HG03457 (cell line): ENCODE measurements around the gene AP2B1.
"Not testable (repeated sequence)": the region's sequence is repeated elsewhere in the genome, so short reads cannot be mapped to it uniquely, and the experiment has no call there.

Experiments
- ATAC-seq: cut with Tn5 transposase; IDR thresholded peaks from one replicate; pipeline ENCODE4 v1.9.1; 2021; ENCODE audit warnings: moderate number of reproducible peaks; ENCODE audit not compliant: unreplicated experiment

AP2B1 gene

DNA sequence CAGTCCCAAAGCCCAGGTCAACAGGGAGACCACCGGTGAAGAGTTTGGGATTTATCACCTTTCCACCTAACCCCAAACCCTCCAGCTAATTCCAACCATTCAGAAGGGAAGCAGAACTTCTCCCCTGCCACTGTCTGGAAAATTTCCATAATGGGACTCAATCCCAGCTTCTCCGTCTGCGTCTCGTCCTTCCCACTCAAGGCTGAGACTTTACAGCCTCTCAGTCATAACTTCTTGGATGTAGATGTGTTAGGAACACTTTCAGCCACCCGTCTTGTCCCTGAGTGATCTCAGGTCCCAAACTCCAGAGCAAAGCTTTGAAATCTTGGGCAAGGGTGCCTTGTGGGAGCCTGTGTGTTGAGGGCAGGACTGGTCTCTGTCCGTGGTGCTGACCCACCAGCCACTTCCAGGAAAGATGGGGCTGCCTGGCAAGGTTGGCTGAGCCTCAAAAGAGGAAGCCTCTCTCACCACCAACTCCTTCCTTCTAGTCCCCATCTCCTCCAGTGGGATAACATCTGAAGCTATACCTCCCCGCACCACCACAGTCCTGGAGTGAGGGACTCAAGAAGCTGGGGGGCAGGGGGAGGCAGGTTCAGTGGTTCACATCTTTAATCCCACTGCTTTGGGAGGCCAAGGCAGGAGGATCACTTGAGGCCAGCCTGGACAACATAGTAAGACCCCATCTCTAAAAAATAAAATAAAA, 156.7 kb downstream of the AP2B1 start:
- no peak for ATAC-seq

DNA sequence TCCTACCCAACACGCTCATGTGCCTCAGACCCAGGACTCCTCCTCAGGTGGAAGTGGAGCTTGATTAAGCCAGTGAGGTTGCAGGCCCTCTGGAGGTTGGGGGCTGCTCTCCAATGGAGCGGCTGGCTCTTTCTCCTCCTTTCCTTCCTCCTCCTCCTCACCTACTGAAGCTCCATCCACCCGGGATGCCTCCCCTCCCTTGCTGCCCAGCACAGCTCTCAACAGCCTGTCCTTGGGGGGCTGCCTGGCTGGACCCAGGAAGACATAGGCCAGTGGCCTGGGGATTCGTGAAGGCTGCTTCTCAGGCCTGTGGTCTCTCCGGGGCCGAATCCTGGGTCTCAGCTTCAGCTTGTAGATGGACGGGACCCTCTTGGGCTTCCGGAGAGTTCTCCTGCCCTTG, 157.7 kb downstream of the AP2B1 start:
- no peak for ATAC-seq

DNA sequence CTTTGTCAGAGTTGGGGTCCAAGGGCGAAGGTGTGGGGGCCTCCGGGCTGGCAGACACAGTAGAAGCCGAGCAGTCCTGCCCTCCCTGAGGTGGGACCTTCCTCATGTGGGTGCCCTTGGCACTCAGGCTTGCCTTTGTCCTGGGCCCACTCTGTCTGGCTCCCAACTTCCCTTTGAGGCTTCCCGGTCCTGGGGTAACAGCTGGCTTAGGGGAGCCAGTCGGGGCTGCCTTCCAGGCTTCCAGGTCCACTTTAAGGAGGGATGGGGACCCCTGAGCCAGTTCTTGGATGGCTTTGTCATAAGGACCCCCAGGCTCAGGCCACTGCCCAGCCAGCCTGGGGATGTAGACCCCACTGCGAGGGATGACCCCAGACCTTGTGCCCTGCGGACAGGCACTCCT, 158.1 kb downstream of the AP2B1 start:
- ATAC-seq = no peak

DNA sequence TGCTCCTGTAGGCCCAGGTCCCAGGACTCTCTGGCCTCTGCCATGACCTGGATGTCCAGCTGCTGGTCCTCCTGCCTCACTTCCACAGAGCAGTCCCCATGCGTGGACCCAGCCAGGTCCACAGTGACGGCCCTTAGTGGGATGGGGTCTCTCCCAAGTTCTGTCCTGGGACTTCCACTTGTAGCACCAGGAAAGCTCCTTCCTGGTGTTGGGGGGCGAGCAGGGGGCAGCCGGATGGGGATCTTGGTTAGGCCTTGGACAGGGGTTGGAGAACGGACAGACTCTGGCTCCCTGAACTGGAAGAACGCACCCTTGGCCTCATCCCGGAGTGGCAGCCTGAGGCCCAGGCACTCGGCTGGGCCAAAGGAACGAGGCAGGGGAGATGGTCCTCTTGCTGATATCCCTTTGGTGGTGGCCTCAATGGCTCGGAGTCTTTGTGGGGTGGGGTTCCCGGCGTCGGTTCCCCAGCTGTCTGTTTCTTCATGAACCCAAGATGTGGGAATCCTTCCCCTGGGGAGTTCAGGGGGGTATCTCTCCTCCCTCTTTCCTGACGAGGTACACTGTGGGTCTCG, 158.7 kb downstream of the AP2B1 start:
- ATAC-seq = no peak

- no peak for ATAC-seq
Observed at GRCh38 chr17:35747540-35748017, 160.5 kb downstream of the AP2B1 start.

GRCh38 chr17:35748341-35748841, 161.3 kb downstream of the AP2B1 start:
- no peak for ATAC-seq

- no peak for ATAC-seq
Observed at GRCh38 chr17:35748979-35749378, 161.9 kb downstream of the AP2B1 start.

DNA sequence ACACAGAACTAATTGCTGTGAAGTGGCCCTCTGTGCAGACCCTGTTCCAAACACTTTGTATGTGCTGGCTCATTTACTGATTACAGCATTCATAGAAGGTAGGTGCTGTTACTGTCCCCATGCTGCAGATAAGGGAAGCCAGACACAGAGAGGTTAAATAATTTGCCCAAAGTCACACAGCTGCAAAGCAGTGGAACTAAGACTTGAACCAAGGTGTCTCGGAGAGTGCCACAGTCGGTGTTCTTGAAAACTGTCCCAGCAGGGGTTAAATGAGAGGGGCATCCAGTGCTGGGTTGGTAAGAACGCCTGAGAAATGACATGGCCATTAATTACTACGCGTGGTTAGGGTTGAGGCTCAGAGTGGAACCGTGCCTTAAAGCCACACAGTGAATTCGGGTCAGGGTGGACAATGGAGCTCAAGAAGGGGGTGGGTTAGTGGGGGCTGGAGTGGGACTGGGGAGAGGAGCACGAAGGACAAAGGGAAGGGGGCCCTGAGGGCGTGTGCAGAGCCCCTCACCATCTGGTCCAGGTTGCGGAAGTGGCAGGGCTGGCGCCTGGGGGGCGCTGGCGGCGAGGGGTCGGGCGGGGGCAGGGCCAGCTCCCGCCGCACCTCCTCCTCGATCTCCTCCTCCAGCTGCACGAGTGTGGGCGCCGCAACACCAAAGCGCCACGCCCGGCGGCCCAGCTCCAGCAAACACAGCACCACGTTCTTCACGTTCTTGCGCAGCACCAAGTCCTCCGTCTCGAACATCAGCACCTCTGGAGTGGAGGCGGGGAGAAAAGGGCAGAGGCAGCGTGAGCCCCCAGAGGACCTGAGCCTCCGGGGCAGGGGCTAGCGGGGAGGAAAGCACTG, 162.7 kb downstream of the AP2B1 start:
- no peak for ATAC-seq

DNA sequence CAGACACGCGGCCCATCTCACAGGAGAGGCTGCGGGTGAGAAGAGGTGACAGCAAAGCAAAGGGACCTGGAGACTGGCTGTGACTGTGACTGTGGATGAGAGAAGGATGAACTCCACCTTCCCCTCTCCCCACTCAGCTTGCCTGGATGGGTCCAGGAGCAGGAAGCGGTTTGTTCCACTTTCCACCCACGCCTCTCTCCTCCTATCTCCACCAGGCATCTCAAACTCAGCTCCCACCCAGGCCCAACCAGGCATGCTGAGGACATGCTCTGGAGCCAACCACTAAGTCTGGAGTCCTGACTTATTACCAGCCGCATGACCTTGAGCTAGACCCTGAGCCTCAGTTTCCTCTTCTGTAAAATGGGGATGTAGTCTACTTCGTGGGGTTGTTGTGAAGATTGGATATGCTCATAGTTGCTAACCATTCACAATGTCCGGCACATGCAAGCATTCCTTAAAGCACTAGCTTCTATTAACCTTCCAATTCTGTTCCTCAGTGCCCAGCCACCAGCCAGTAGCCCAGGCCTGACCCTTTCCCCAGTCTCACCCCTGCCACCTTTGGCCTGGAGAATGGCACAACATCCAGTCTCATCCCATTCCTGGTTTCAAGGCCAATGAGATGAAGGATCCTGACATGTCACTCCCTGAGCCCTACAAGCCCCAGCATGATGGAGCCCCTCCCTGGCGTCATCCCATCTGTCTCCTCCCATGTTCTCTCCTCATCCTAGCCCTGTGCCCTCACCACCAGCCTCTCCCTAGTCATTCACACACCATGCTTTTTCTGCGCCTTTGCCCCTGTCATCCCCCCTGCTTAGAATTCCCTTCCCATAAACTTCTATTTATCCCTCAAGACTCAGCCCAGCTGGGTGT, 163.6 kb downstream of the AP2B1 start:
- no peak for ATAC-seq

DNA sequence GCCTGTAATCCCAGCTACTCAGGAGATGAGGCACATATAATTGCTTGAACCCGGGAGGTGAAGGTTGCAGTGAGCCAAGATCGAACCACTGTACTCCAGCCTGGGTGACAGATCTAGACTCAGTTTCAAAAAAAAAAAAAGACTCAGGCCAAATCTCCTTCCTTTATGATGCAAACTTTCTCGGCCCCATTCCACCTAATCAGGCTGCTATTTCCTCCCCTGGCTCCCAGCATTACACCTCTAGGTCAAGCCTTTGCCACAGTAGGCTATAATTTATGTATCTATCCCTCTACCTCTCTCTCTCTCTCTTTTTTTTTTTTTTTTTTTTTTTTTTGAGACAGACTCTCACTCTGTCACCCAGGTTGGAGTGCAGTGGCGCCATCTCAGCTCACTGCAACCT, 164.4 kb downstream of the AP2B1 start:
- not testable (repeated sequence) for ATAC-seq

DNA sequence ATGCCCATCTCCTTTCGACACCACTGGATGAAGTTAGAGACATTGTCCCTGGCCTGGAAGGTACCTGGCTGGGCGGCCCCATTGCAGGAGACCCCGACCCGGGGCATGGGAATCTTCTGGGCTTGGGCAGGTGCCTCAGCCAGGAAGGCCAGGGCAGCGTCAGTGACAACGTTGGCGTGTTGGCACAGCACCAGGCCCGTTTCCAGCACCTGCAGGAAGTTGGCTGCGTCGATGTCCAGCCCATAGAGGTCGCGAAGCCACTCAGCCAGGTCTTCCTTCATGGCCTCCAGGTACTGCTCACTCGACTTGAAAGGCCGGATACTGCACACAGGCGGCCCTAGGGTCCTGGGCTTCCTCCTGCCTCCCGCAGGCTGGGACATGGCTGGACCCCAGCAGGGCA, 165.3 kb downstream of the AP2B1 start:
- no peak for ATAC-seq

DNA sequence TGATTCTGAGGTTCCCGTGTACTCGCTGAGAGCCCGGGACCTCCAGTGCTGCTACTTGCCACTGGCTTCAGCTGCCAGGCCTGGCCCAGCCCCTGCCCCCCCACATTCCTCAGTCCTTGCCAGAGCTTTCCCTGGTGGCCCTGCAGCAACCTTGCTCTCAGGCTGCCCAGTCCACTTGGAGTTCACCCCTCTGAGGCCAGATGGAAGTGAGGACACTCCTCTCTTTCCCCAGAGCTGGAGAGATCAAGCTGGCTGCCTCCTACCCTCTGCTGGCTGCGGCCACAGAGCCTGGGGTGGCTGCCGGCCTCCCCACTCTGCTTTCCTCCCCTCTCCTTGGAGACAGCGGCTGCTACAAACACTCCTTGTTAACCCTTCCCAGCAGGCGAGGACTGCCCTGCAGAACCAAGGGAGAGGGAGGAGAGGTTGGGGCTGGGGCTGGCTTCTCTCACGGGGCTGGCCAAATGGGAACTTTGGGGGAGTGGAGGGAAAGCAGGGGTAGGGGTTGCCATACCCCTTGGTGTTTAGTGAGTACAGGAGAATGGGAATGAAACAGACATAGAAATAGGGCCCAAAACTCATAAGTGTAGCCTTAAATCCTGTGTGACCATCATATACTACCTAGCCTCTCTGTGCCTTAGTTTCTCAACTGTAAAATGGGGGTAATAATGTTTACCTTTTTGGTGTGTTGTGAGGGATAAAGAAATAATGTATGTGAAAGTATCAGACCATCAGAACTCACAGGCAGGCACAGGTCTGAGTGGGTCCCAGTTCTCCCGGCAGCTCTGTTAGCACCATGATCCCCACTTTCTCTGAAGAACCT, 166.0 kb downstream of the AP2B1 start, which contains the start of gene GAS2L2:
TSS of gene GAS2L2 (minus strand) at position 295 of the 820 bp plus-strand sequence. CDS start 389 bp downstream, outside the sequence.
- no peak for ATAC-seq

DNA sequence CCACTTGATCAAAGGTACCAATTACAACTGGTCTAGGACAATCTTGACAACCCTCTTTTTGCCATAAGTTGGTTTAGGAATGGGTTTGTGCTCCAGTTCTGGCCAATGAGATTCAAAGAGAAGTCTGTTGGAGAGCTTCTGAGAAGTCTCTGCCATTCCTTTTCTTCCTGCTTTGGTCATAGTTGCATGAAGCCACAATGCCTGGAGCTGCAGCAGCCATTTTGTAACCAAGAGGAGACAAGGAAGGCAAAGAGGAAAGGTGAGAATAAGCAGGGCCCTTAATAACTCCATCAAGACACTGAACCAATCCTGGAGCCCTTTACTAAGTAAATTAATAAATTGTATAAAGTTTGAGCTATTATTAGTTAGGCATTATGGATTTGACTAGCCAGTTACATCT, 170.1 kb downstream of the AP2B1 start:
- no peak for ATAC-seq

- ATAC-seq = no peak
Observed at GRCh38 chr17:35760587-35760986, 173.5 kb downstream of the AP2B1 start, which contains the start of gene C17orf50. Gene C17orf50 (plus strand): TSS chr17:35760887. CDS start chr17:35760942, 55 bp downstream.

DNA sequence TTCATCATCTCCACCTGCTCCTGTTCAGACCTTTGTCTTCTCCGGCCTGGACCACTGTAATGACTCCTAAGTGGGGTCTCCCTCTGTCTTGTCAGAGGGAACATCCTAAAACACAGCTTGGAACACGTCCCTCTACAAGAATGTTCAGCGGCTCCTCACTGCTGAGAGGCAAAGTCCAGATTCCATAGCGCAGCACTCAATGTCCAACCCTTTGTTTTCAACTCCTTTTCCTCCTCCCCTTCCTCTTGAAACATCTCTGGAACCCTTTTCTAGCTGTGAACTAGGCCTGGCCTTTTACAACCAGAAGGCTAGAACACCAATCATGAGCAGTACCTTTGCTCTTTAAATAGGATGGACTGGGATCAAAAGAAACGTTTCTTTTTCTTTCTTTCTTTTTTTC, 174.5 kb downstream of the AP2B1 start:
- ATAC-seq = no peak

GRCh38 chr17:35763767-35764122, 176.6 kb downstream of the AP2B1 start:
- no peak for ATAC-seq

GRCh38 chr17:35764123-35764991, 177.2 kb downstream of the AP2B1 start:
- ATAC-seq = no peak

- ATAC-seq = no peak
Observed at GRCh38 chr17:35765086-35765710, 178.1 kb downstream of the AP2B1 start.
